Sciatic nerve (tissue), 2 donors: ENCODE results near the gene NHERF1. TPM values are rescaled to one million over a fixed set of nuclear protein-coding genes. Genes with fewer than 3 reads are reported as not detected.
A peak's percentile ranks its signal among the peaks of the same experiment; 100 is the strongest.

Experiments used
- ATAC-seq: fragments of 200-7000 bp; cut with Tn5 transposase; one replicate; pipeline ENCODE4 v1.9.1; 2020; ENCODE audit warnings: mild to moderate bottlenecking, moderate library complexity
- DNase-seq: peaks from one replicate; pipeline ENCODE4 v3.0.0-alpha.2; 2020; ENCODE audit warnings: low spot score
- intact Hi-C: fragments of 100-400 bp; cut with DNase I; formaldehyde crosslinking; loops from one replicate; pipeline ENCODE4 v1.14.2; 2022
- total RNA-seq: library from RNA; stranded (reverse); fragmentation: NEBNext Ultra II Directional; extraction: Animal tissue kit (Norgen Biotek cat#: 25700); gene quantifications from one replicate; pipeline ENCODE4 v1.2.1, GENCODE V29; 2021
- donor health status: DM: no; HTN: no; CAD: no.
- donor health status: DM: no; HTN: no; CAD: no.

NHERF1 gene
- total RNA-seq, 1 donor from 2014 or later: 39.0 TPM

- ATAC-seq (peak; percentile 55), DNase-seq (peak; percentile 93)
- intact Hi-C loops: loop anchor here (2.0 to 5.0 kb wide), 2 partner anchors 37 to 120 kb away; no protein-coding TSS in a partner anchor
These were observed 3.5 kb upstream of the NHERF1 start for GRCh38 chr17:74744714-74745547.

GRCh38 chr17:74745548-74746177 lies 2.8 kb upstream of the NHERF1 start:
- no peak for DNase-seq
- ATAC-seq: no peak
- intact Hi-C loops: loop anchor here (2.0 to 5.0 kb wide), 2 partner anchors 37 to 119 kb away; no protein-coding TSS in a partner anchor

DNA sequence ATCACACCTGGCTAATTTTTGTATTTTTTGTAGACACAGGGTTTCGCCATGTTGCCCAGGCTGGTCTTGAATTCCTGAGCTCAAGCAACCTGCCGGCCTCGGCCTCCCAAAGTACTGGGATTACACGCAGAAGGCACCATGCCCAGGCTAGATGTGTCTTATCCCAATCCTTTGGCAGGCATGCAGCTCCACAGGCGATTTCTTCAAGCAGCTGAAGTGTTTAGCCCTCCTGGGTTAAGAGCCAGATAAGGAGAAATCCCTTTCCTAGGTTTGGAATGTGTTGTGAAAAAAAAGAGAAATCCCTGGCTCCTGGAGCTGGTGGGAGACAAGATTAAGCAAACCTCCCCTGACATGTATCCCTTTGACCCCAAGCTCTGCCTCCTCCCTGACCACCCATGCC lies 2.1 kb upstream of the NHERF1 start:
- DNase-seq (no peak), ATAC-seq (no peak)
- intact Hi-C loops: loop anchor here (5.0 kb wide), 1 partner anchor 36 kb away; no protein-coding TSS in a partner anchor

DNA sequence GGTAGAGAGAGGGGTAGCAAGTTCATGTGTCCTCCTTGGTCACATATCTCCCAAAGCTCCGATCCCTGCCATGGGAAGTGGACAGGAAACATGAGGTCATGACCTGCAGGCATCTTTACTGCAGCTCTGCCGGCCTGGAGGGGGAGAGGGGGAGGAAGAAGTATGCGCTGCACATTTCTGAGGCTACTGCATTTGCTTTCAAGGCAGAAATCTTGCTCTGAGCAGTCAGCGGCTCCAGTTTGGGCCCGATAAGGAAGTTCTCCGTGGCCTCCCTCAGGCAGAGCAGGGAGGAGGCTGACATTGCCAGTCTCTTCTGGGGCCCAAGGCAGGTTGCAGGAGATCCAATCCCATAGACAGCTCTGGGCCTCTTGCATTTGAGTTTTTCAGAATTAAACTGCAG lies 1.5 kb upstream of the NHERF1 start:
- ATAC-seq: no peak
- intact Hi-C loops: loop anchor here (5.0 kb wide), 1 partner anchor 35 kb away; no protein-coding TSS in a partner anchor
- DNase-seq: no peak

DNA sequence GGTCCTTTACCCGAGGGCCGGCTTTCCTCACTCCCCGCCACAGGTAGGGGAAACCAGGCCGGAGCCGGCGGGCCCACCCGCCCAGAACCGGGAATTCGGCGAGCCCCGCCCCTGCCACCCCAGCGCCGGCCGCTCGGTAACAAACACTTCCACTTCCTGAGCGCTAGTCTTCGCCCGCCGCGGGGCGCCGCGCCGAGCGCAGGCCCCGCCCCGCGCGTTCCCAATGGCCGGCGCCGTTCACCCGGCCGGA lies 224 bp upstream of the NHERF1 start:
- intact Hi-C loops: loop anchor here (5.0 kb wide), 1 partner anchor 34 kb away; no protein-coding TSS in a partner anchor
- ATAC-seq (no peak), DNase-seq (no peak)

GRCh38 chr17:74749279-74750038 lies 1.0 kb downstream of the NHERF1 start:
- intact Hi-C loops: loop anchor here (5.0 kb wide), 1 partner anchor 33 kb away; no protein-coding TSS in a partner anchor
- ATAC-seq (peak; percentile 1), DNase-seq (no peak)

DNA sequence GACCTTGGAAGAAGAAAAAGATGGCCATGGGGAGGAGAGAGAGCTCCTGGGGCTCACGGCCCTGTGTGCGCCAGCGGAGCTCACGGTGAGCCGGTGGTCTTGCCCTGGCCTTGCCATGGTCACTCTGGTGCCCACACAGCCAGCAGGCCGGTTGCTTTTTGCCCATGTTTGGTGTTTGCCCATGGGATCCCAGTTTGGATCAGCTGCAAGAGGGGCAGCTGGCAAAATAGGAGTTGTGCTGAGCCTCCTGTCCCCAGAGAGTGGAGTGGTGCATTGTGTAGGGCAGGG lies 1.6 kb downstream of the NHERF1 start:
- ATAC-seq: no peak
- no peak for DNase-seq
- intact Hi-C loops: no loop called here

DNA sequence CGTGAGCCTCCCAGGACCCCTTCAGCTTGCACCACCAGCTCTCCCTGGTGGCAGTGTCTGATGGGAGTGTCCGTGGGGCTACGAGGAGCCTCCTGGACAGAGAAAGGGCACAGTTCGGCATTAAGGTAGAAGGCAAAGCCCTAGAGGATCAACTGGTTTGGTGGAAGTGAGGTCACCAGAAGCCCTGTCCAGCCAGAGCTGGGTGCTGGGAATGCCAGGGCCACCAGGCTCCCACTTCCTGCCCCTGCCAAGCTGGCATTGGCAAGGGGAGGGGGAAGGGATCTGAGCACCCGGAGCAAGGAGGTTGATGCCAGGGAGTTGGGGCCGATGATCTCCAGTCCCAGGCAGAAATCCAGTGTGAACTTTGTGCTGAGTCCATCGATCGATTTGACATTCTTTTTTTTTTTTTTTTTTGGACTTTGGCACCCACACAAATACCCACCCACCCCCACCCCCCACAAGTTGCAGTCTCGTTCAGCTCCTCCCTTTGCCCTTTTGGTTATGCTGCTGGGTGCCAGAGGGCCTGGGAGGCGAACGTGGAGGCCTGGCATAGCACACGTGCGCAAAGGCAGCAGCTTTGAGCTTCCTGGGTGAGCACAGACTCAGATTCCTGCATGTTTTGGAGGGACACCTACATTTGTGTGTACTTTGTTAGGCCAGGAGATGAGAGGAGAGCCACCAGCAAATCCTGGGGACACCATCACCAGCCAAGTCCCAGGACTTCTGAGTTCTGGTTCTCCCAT lies 2.1 kb downstream of the NHERF1 start:
- DNase-seq (no peak), ATAC-seq (no peak)
- intact Hi-C loops: no loop called here

DNA sequence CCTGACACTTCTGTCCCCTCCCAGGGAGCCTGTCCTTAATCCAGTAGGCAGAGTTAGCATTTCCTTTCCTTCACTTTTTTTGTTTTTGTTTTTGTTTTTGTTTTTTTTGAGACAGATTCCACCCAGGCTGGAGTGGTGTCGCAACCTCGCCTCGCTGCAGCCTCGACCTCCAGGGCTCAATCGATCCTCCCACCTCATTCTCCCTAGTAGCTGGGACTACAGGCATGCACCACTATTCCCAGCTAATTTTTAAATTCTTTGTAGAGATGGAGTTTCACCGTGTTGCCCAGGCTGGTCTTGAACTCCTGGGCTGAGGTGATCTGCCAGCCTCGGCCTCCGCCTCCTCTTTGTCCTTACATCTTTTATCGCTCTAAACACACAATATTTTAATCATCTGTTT lies 4.0 kb downstream of the NHERF1 start:
- ATAC-seq: no peak
- intact Hi-C loops: no loop called here
- no peak for DNase-seq

DNA sequence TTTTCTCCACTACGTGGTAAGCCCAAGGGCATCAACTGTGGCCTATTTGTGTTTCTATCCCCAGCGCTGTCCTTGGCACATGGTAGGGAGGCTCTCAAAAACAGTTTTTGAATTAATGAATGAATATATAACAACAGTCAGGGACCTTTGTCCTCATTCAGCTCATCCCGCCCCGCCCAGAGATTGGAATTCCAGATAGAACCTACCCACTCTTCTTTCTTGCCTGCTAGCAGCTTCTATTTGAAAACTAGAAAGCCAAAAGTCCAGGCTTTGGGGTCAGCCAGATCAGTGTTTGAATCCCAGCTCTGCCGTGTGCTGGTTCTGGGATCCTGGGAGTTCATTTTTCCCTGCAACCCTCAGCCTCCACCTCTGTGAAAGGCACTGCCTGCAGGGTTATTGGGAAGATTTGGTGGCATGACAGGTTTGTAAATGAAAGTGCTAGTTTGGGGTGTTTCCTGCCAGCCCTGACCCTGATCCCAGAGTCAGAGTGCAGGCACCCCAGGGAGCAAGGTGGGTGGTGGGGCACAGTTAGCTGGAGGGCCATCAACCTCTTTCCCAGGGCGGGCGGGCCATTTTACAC lies 4.5 kb downstream of the NHERF1 start:
- no peak for ATAC-seq
- intact Hi-C loops: no loop called here
- no peak for DNase-seq

DNA sequence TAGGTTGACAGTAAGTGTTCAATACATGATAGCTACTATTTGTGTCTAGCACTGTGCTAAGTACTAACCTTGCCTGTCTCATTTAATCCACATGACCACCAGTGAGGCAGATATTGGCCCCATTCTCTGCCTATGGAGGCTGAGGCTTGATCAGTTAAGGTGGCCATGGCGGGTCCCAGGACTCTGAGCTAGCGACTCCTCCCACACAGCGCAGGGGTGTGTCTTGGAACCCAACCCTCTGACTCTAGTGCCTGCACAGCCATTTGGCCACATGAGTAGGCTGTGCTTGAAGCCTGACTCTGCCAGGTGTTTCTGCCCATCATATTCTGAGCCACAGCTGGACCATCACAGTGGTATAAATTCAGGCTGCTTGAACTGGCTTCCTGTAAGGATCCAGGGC lies 6.4 kb downstream of the NHERF1 start:
- DNase-seq (no peak), ATAC-seq (no peak)
- intact Hi-C loops: no loop called here

GRCh38 chr17:74755533-74755932 lies 7.1 kb downstream of the NHERF1 start:
- DNase-seq: no peak
- no peak for ATAC-seq
- intact Hi-C loops: no loop called here

- intact Hi-C loops: no loop called here
- DNase-seq (no peak), ATAC-seq (no peak)
These were observed 8.5 kb downstream of the NHERF1 start for GRCh38 chr17:74756891-74757290.

GRCh38 chr17:74757502-74757901 lies 9.1 kb downstream of the NHERF1 start:
- intact Hi-C loops: no loop called here
- DNase-seq (no peak), ATAC-seq (no peak)

GRCh38 chr17:74757931-74758847 lies 9.8 kb downstream of the NHERF1 start:
- ATAC-seq (peak; percentile 53), DNase-seq (no peak)
- intact Hi-C loops: no loop called here

DNA sequence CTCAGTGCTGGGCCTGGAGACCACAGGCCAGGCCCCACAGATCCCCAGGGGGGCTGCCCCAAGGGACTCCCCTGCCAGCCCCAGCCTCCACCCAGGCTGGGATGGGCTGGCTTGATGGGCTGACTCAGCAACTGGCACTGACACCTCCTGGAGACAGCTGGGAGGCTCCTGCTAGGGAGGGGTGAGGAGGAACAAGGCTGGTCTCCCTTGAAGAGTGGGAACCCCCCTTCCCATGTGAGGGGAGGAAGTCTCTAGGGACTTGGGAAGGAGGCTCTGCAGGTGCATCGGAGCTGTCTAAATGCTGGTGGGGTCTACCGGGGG lies 10.4 kb downstream of the NHERF1 start:
- ATAC-seq (peak; percentile 49), DNase-seq (no peak)
- intact Hi-C loops: no loop called here

- intact Hi-C loops: no loop called here
- no peak for DNase-seq
These were observed 10.9 kb downstream of the NHERF1 start for GRCh38 chr17:74759243-74759801.

GRCh38 chr17:74759941-74760340 lies 11.5 kb downstream of the NHERF1 start:
- no peak for ATAC-seq
- intact Hi-C loops: no loop called here
- no peak for DNase-seq

More at GRCh38 chr17:74759243-74759801, 10.9 kb downstream of the NHERF1 start:
- ATAC-seq: no peak
